Measurements from ENCODE around the gene SGK1. TPM values are rescaled to one million over a fixed set of nuclear protein-coding genes. Genes with fewer than 3 reads are reported as not detected.
"Not testable (repeated sequence)": the region's sequence is repeated elsewhere in the genome, so short reads cannot be mapped to it uniquely, and the experiment has no call there.

Gene SGK1
- total RNA-seq, 2 donors from 2014 or later = 67.3 to 97.5 TPM

DNA sequence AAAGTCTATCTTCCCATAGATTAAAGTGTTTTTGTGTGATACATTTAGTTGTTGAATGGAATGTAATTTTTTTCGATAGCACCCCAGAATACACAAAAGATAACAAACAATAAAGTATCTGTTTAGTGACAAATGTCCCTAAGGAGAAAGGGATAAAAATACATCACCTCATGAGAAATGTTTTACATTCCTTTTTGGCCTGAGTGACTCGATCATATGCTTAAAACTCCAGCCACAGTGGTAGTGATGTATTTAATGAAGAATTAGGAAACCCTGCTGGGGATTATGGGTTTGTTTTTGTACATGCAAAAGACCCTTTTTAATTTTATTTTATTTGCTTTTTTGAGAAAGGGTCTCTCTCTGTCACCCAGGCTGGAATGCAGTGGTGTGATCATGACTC is 4.3 kb upstream of the SGK1 start:
- no peak overlapping the region for H3K4me3 ChIP-seq
- ATAC-seq (ENCODE audit: insufficient number of reproducible peaks, low FRiP score, low read depth) (no peak), DNase-seq (ENCODE audit: low spot score) (no peak)
- no peaks in the 10 kb centered on the region for H3K27me3 ChIP-seq (replicated peaks; ENCODE audit: insufficient read depth)
- no peak for TF ChIP-seq CTCF (IDR thresholded peaks at IDR 0.05)
- peaks cover 4% of the 10 kb centered on the region for H3K9me3 ChIP-seq
- peaks cover 4 to 5% of the 10 kb centered on the region in 2 donors for H3K4me1 ChIP-seq (ENCODE audit: control insufficient read depth in 1 of 2, low read depth in 2 of 2)
- H3K27ac ChIP-seq = no peak overlapping the region
- no peaks in the 10 kb centered on the region for H3K36me3 ChIP-seq

DNA sequence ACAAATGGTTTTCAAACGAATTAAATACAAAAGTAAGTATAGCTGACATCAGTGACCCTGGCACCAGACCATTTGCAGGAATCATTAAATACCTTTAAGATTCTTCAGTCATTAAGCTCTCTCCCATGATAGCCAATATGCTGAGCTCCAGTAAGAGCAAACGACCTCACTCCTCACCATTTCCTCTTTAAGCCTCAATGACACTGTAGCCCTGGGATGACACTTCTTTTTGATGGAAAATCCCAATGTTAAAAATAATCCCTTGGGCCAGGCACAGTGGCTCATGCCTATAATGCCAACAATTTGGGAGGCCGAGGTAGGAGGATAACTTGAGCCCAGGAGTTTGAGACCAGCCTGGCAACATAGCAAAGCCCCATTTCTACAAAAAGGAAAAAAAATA is 3.3 kb upstream of the SGK1 start:
- no peak for ATAC-seq (ENCODE audit: insufficient number of reproducible peaks, low FRiP score, low read depth)
- H3K4me1 ChIP-seq (ENCODE audit: control insufficient read depth in 1 of 2, low read depth in 2 of 2) = peaks cover 4 to 5% of the 10 kb centered on the region in 2 donors
- TF ChIP-seq CTCF (IDR thresholded peaks at IDR 0.05) = no peak
- H3K9me3 ChIP-seq = peaks cover 4% of the 10 kb centered on the region
- DNase-seq (ENCODE audit: low spot score) = no peak
- H3K27me3 ChIP-seq (replicated peaks; ENCODE audit: insufficient read depth) = no peaks in the 10 kb centered on the region
- H3K4me3 ChIP-seq = no peak overlapping the region
- no peaks in the 10 kb centered on the region for H3K36me3 ChIP-seq
- no peak overlapping the region for H3K27ac ChIP-seq

DNA sequence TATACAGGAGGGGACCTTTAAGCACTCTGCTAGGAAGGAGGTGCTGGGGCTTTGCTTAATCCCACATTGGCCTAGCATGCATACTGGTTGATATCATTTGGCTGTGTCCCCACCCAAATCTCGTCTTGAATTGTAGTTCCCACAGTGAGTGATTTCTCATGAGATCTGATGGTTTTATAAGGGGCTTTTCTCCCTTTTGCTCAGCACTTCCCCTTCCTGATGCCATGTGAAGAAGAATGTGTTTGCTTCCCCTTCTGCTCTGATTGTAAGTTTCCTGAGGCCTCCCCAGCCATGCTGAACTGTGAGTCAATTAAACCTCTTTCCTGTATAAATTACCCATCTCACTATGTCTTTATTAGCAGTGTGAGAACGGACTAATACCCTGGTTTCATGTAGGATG is 1.8 kb upstream of the SGK1 start:
- not testable (repeated sequence) for H3K9me3 ChIP-seq, H3K27ac ChIP-seq, H3K36me3 ChIP-seq

DNA sequence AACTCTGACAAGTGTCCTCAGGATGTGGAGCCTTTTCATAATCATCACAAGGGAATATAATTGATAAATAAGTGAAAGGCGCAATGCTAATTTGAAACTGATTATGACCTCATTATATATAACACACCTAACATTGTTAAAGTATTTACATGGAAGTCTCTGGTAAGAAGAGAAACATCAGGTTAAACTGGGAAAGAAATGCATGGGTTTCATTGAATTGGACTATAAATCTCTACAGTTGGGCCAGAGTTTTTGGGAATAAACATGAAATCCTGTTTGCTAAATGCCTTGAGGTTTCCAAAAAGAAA is 1.0 kb upstream of the SGK1 start:
- H3K27me3 ChIP-seq (replicated peaks; ENCODE audit: insufficient read depth) = no peaks in the 10 kb centered on the region
- peaks cover 4 to 5% of the 10 kb centered on the region in 2 donors for H3K4me1 ChIP-seq (ENCODE audit: control insufficient read depth in 1 of 2, low read depth in 2 of 2)
- H3K36me3 ChIP-seq = no peaks in the 10 kb centered on the region
- no peak overlapping the region for H3K4me3 ChIP-seq
- no peak for ATAC-seq (ENCODE audit: insufficient number of reproducible peaks, low FRiP score, low read depth)
- no peak overlapping the region for H3K27ac ChIP-seq
- DNase-seq (ENCODE audit: low spot score) = no peak
- no peaks in the 10 kb centered on the region for H3K9me3 ChIP-seq
- no peak for TF ChIP-seq CTCF (IDR thresholded peaks at IDR 0.05)

More for the DNA sequence above, 1.8 kb upstream of the SGK1 start:
- not testable (repeated sequence) for ATAC-seq (ENCODE audit: insufficient number of reproducible peaks, low FRiP score, low read depth); H3K4me1 ChIP-seq (ENCODE audit: control insufficient read depth in 1 of 2, low read depth in 2 of 2); DNase-seq (ENCODE audit: low spot score); H3K4me3 ChIP-seq; H3K27me3 ChIP-seq (replicated peaks; ENCODE audit: insufficient read depth)

DNA sequence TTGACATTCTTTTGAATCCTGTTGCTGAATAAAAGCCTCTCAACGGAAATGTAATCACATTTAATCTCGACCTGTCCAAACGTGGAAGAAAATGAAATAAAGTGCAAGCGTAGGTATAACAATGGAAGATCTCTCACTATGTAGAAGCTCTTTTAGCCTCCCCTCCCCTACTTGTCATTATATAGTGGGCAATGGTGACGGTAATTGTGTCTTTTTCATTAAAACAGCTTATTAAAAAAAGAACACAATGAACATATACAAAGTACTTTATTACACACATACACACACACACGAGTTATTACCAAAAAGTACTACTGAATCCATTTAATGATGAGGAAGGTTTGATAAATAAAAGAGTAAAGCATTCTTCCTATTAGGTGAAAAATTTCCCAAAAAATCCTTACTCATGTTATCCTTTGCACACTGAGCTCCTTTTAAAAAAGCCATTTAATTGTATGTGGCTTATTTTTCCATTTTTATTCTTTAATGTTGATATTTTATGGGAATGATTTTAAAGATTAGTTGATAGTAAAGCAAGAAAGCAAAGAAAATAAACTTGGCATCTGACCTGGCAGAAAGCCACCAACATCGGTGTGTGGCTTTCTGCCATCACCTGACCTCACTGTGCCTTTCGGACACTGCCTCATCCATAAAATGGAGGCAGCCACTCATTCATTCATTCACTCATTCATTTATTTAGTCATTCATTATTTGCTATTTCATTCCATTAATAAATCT is 493 bp upstream of the SGK1 start:
- peak overlapping the region; percentile 80 for H3K4me3 ChIP-seq
- no peaks in the 10 kb centered on the region for H3K36me3 ChIP-seq
- H3K27ac ChIP-seq = no peak overlapping the region
- no peak for TF ChIP-seq CTCF (IDR thresholded peaks at IDR 0.05)
- H3K27me3 ChIP-seq (replicated peaks; ENCODE audit: insufficient read depth) = no peaks in the 10 kb centered on the region
- DNase-seq (ENCODE audit: low spot score) (no peak), ATAC-seq (ENCODE audit: insufficient number of reproducible peaks, low FRiP score, low read depth) (no peak)
- H3K9me3 ChIP-seq = no peaks in the 10 kb centered on the region
- H3K4me1 ChIP-seq (ENCODE audit: control insufficient read depth in 1 of 2, low read depth in 2 of 2) = peaks cover 4 to 5% of the 10 kb centered on the region in 2 donors

Data from thoracic aorta (tissue), 2 donors.